GM18873 (cell line): ENCODE data around the gene SOX10.

ENCODE experiments used
- ATAC-seq: cut with Tn5 transposase; IDR thresholded peaks from one replicate; pipeline ENCODE4 v1.9.1; 2021; ENCODE audit warnings: mild to moderate bottlenecking, moderate library complexity, moderate number of reproducible peaks; ENCODE audit not compliant: unreplicated experiment, low FRiP score

Gene SOX10

DNA sequence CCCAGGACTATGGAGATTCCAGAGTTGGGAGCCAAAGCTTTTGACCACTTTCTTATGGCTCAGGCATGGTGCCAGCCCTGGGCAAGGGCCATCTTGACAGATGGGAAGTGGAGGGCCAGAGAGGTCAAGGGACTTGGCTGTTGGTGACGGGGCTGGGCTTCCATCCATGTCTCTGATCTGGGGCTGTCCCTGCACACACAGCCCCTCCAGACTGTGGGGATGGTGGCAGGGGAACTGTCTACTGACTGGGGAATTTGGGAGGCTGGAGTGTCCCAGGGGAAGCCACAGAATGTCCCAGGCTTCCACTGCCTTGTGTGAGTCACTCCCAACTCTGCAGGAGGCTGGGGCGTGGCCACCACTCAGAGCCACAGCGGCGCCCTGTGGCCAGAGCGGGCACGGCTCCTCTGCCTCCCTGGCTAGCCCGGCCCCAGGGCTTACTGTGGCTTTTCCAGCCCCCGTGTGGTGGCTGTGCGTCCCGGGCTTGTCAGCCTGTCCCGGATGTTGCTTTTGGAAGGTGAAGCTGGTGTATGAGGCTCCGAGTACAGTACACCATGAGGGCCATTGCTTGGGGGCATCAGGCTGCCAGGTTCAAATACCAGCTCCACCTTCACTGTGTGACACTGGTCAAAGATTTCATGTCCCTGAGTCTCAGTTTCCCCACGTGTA lies 50.5 kb downstream of the SOX10 start:
- ATAC-seq, result peak; percentile 59

DNA sequence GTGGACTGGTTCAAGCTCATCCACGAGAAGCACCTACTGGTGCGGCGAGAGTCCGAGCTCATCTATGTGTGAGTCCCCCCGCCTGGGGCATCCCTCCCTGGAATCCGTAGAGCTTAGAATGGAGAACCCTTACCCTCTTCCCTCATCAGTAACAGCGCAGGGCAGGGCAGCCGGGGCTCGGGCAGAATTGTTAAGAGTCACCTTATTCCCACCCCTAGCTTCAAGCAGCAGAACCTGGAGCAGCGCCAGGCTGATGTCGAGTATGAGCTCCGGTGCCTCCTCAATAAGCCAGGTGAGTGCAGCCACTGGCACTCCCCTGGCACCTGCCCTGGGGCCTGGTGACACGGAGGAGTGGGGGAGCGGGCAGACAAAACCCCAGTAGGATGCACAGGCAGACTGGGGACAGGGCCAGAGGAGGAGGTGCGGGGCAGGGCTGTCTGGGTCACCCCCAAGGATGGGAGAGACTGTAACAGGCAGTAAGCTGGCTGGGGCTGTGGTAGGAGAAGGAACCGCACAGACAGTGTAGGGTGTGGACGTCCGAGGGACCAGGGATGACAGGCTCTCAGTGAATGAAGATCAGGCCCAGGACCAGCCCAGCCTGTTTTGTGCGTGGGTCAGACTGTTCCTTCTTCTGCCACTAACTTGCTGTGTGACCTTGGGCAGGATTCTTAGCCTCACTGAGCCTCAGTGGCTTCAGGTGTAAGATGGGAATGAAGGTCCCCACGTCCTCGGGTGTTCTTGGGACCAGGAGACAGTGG lies 51.4 kb downstream of the SOX10 start:
- no peak for ATAC-seq

DNA sequence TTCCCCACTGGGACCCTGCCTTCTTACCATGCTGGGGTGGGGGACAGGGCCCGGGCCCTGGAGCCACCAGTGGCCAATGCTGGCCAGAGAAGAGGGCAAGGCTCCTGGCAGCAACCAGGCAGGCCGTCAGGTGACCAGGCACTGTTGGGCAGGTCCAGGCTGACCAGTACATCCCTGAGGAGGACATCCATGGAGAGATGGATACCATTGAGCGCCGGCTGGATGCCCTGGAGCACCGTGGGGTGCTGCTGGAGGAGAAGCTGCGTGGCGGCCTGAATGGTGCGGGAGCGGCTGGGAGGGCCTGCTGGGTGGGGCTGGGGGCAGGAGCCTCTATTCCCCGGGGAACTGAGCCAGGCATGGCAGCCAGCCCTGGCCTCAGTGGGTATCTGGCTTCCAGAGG lies 52.0 kb downstream of the SOX10 start:
- no peak for ATAC-seq

DNA sequence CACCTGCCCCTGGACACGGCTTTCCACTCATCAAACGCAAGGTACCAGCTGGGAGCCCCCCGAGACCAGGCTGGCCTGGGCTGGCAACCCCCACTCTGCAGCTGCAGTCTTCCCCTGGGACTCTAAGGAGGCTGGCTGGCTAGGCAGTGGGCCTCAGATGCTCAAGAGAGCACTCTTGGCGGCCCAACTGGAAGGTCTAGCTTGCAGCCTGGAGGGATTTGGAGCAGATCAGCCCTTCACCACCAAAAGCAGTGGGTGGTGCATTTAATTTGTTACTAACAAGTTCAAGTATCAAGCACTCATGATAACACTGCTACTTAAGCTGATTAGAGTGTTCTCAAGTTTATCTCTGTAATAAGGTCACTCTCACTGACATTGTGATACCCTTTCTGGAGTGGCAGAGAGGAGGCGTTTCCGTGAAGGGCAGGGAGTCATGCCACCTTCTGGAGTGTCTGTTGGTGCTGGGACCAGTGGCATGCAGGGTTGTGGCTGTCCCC lies 52.4 kb downstream of the SOX10 start:
- no peak for ATAC-seq

DNA sequence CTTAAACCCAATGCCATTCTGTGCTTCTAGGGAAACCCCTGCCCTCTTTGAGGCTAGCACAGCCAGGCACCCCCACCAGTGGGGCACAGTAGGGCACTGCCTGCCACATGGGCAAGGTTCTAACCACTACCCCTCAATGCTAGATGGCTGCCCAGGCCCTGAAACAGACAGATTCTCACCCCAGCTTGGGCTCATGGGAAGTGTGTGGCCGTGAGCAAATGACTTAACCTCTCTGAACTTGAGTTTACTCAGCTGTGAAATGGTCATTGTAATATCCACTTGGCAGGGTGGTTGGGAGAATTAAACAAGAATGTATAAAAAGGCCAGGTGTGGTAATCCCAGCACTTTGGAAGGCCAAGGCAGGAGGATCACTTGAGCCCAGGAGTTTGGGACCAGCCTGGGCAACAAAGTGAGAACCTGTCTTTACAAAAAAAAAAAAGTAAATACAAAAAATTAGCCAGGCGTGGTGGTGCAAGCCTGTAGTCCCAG lies 53.4 kb downstream of the SOX10 start:
- no peak for ATAC-seq

DNA sequence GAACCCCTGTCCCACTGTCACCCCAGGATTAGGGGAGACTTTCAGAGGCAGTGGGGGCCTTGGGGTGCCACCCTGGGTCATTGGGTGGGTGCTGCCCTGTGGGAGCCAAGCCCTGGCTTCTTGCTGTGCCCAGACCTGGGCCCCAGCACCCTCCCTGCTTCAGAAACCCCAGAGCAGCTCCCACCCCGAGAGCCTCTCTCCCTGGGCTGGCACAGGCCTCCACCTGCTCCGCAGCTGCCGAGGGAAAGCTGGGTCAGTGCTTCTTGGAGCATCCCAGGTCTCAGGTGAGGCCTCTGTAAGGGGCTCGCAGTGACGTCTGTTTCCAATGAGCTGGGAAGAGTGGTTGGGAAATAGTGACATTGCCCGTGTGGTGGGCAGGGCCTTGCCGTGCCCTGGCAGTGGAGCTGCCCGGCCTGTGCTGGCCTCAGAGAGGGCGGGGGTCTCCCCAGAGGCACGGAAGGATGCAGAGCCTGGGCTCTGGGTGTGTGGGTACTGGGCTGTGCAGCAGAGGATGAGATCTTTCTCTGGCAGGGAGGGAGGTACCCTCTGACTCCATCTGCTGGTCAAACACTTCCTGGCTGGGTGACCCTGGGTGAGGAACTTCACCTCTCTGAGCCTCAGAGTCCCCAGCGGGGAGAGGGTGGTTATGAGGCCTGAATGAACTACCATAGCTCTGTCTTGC lies 53.9 kb downstream of the SOX10 start:
- no peak for ATAC-seq

DNA sequence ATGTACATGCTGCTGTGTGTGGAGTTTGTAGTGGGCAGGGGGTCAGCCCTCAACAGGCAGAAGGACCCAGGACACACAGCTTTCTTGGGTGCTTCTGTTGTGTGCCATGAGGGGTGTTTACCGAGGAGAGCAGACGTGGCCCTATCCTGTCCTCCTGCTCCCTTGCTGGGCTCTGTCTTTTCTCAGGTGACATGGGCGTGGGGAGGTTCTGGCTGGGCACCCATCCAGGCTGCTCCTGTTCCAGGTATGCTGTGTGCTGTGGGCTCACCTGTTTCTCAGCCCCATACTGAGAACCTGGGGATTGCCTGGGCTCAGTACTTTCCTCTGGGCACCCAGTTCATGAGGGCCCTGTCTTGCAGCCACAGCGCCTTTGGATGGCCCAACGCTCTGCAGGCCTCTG lies 55.0 kb downstream of the SOX10 start:
- ATAC-seq, result no peak

DNA sequence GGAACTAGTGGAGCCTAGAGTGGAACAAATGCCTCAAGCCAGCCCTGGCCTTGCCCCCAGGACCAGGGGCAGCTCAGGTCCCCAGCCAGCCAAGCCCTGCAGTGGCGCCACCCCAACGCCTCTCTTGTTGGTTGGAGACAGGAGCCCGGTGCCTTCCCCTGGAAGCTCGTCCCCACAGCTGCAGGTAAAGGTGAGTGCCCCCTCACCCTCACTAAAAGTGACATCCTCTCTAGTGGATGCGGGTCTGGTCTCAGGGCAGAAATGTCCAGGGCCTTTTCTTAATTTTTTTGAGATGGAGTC lies 56.8 kb downstream of the SOX10 start:
- no peak for ATAC-seq

DNA sequence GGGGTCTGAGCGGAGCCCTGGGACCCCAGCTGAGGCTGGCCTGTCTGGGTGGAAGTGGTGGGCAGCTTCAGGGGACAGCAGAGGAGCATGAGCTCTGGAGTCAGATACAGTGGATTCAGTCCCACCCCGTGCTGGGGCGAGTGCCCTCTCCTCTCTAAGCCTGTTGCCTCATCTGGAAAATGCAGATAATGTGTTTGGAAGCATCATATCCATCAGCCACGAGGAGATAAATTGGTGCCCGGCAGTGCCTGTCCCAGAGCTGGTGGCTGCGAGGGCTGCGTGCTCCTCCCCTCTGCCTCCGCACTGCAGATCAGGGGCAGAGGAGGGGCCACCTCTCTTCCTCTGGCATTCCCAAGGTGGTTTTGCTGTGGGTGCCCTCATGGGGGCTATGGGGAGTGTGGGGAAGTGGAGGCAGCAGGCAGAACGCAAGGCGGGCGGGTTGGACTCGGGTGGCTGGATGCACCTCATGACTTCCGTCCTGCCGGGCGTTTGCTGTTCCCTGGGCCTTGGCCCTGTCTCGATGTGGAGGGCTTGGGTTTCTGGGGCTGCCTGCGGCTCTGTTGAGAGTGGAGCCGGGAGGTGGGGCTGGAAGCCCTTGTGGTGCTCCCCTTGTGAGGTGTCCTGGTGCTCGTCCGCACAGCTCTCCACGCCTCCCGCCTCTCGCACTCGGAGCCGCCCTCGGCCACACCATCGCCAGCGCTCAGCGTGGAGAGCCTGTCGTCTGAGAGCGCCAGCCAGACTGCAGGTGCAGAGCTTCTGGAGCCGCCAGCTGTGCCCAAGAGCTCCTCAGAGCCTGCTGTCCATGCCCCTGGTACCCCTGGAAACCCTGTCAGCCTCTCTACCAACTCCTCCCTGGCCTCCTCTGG lies 57.4 kb downstream of the SOX10 start:
- no peak for ATAC-seq

DNA sequence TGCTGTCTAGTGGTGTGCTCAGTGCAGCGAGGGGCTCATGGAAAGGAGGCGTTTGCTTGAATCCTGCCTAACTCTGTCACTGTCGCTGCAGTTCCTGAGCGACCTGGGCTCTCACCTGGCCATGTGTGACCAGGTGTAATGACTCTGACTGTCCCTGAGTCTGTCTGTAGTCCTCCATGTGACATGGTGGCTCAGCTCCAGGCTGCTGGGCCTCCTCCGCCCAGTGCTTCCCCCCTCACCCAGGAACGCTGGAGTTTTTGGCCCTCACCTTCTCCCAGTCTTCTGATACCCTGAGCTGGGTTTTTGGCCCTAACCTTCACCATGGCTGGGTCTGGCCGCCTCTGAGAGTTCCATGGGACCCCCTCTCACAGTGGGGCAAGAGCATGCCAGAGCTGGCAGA lies 58.0 kb downstream of the SOX10 start:
- ATAC-seq, result no peak

DNA sequence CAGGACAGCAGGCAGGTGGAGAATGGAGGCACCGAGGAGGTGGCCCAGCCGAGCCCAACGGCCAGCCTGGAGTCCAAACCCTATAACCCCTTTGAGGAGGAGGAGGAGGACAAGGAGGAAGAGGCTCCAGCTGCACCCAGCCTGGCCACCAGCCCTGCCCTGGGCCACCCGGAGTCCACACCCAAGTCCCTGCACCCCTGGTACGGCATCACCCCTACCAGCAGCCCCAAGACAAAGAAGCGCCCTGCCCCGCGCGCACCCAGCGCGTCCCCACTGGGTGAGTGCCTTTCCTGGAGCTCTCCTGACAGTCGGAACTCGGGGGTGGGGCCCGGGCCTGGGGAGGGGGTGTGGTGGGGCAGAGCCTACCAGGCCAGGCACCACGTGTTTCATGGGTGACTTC lies 58.6 kb downstream of the SOX10 start:
- no peak for ATAC-seq

DNA sequence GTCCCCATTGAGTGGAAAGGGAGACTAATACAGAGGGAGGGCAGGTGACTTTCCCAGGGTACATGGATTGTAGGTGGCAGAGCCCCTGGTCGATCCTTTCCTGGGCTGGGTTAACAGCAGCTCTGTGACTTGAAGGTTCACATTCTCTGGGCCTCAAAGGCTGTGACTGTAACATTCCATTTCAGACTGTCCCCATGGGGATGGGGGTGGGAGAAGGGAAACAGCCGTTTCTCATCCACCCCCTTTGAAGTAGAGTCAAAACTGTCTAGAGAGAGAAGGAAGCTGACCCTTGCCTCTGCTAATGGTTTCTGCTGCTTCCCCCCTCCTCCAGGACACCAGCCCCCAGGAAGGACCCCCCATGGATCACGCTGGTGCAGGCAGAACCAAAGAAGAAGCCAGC lies 59.0 kb downstream of the SOX10 start:
- no peak for ATAC-seq

DNA sequence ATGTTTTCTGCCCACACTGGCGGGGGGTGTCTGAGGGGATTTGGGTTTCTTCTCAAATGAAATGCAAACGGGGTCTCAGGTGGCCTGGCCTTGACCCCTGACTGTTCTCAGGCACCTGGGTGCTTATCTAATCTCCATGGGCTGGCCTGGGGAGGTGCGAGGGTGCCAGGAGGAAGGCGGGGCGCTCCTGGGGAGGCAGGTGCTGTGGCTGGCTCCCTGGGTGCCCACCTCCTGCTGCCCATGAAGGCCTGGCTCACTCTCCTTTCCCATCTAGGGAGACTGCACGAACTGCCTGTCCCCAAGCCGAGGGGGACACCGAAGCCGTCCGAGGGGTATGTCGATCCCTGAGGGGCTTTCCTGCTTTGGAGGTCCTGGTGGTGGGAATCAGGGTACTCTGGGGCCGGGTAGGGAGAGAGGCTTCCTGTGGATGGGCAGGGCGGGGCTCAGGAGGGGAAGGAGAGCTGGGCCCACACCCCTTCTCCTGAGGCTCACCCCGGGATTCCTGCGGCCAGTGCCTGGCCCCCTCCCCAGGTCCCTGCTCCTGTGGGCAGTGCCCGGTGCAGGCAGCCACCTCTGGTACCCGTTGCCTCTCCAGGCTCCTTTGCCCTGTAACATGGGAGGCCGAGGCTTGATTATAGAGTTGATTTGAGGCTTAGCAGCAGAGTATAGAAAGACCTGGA lies 59.8 kb downstream of the SOX10 start:
- no peak for ATAC-seq

DNA sequence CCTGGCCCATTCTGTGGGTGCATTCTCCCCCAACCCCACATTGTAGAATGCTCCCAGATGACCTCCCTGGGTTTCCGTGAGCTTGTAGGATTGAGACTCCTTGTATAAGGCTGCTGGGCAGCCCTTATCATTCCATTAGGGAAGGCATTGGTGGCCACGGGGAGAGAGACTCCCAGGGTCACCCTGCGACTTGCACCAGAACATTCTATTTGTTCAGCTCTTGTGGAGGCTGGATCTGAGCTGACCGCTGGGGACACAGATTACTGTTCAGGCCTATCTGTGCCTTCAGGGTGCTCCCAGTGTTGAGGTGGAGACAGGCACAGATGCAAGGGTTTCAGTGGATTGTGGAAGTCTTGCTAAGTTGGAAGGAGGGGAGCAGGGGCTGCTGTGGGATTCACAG lies 60.4 kb downstream of the SOX10 start:
- ATAC-seq, result no peak
